GM18907 (cell line): Measurements from ENCODE around the gene DUSP28.
"Not testable (repeated sequence)": the region's sequence is repeated elsewhere in the genome, so short reads cannot be mapped to it uniquely, and the experiment has no call there.

Experiments
- ATAC-seq: cut with Tn5 transposase; IDR thresholded peaks from one replicate; pipeline ENCODE4 v1.9.1; 2021; ENCODE audit warnings: mild to moderate bottlenecking, moderate library complexity; ENCODE audit not compliant: unreplicated experiment

DUSP28 gene

GRCh38 chr2:240560084-240560479 lies at the start of gene DUSP28:
TSS of gene DUSP28 (plus strand) at chr2:240560357. CDS start at chr2:240560685, 328 bp downstream.
- ATAC-seq: peak; percentile 68

GRCh38 chr2:240510513-240511210 lies 49.5 kb upstream of the DUSP28 start:
- ATAC-seq: no peak

GRCh38 chr2:240511351-240512108 lies 48.6 kb upstream of the DUSP28 start:
- ATAC-seq: no peak

- ATAC-seq: no peak
Observed at GRCh38 chr2:240512109-240512485, 48.1 kb upstream of the DUSP28 start.

GRCh38 chr2:240512666-240513535 lies 47.3 kb upstream of the DUSP28 start:
- no peak for ATAC-seq

GRCh38 chr2:240513549-240514287 lies 46.4 kb upstream of the DUSP28 start:
- peak; percentile 92 for ATAC-seq

- no peak for ATAC-seq
Observed at GRCh38 chr2:240514631-240515030, 45.5 kb upstream of the DUSP28 start.

- no peak for ATAC-seq
Observed at GRCh38 chr2:240517342-240517741, 42.8 kb upstream of the DUSP28 start.

- ATAC-seq: no peak
Observed at GRCh38 chr2:240518981-240519380, 41.2 kb upstream of the DUSP28 start.

- no peak for ATAC-seq
Observed at GRCh38 chr2:240519396-240520129, 40.6 kb upstream of the DUSP28 start.

- ATAC-seq: no peak
Observed at GRCh38 chr2:240520130-240520973, 39.8 kb upstream of the DUSP28 start.

- ATAC-seq: no peak
Observed at GRCh38 chr2:240520974-240521350, 39.2 kb upstream of the DUSP28 start.

GRCh38 chr2:240521885-240522284 lies 38.3 kb upstream of the DUSP28 start:
- ATAC-seq: not testable (repeated sequence)

- no peak for ATAC-seq
Observed at GRCh38 chr2:240522406-240522805, 37.8 kb upstream of the DUSP28 start.

- no peak for ATAC-seq
Observed at GRCh38 chr2:240523451-240524281, 36.5 kb upstream of the DUSP28 start.

GRCh38 chr2:240524963-240525718 lies 35.0 kb upstream of the DUSP28 start:
- ATAC-seq: no peak

GRCh38 chr2:240525802-240526201 lies 34.4 kb upstream of the DUSP28 start:
- ATAC-seq: no peak

- no peak for ATAC-seq
Observed at GRCh38 chr2:240526521-240526920, 33.6 kb upstream of the DUSP28 start.
